Smooth muscle cell (in vitro differentiated cells): ENCODE results near the gene PRRT3. TPM values are rescaled to one million over a fixed set of nuclear protein-coding genes. Genes with fewer than 3 reads are reported as not detected.

Experiments
- DNase-seq: peaks from one replicate; lab custom pipeline; 2025; ENCODE audit not compliant: unreplicated experiment; lab: John Stamatoyannopoulos, UW
- H2AFZ ChIP-seq: fragments of 200-600 bp; sonication (generic); 2 replicates; pipeline ENCODE4 v1.6.0; 2016; ENCODE audit warnings: antibody characterized with exemption, low read depth, mild to moderate bottlenecking
- H3F3A ChIP-seq: fragments of 200-600 bp; sonication (generic); 2 replicates; pipeline ENCODE4 v1.6.0; 2017; ENCODE audit warnings: antibody characterized with exemption, low read depth
- H3K27ac ChIP-seq: fragments of 200-600 bp; sonication (generic); 2 replicates; pipeline ENCODE4 v1.5.1; 2016; ENCODE audit warnings: low read depth, mild to moderate bottlenecking
- H3K27me3 ChIP-seq: fragments of 200-600 bp; sonication (generic); 2 replicates; pipeline ENCODE4 v1.6.1; 2016; ENCODE audit warnings: low read depth, mild to moderate bottlenecking
- H3K36me3 ChIP-seq: fragments of 200-600 bp; sonication (generic); 2 replicates; pipeline ENCODE4 v1.5.1; 2016; ENCODE audit warnings: low read depth
- H3K4me1 ChIP-seq: fragments of 200-600 bp; sonication (generic); 2 replicates; pipeline ENCODE4 v1.5.1; 2016; ENCODE audit warnings: low read depth
- H3K4me2 ChIP-seq: fragments of 200-600 bp; sonication (generic); 2 replicates; pipeline ENCODE4 v1.6.0; 2016; ENCODE audit warnings: mild to moderate bottlenecking
- H3K4me3 ChIP-seq: fragments of 200-600 bp; sonication (generic); 2 replicates; pipeline ENCODE4 v1.5.1; 2016; ENCODE audit warnings: mild to moderate bottlenecking
- H3K79me2 ChIP-seq: fragments of 200-600 bp; sonication (generic); 2 replicates; pipeline ENCODE4 v1.6.0; 2016; ENCODE audit warnings: low read depth, mild to moderate bottlenecking
- H3K9ac ChIP-seq: fragments of 200-600 bp; sonication (generic); 2 replicates; pipeline ENCODE4 v1.6.0; 2016; ENCODE audit warnings: low read depth
- H3K9me3 ChIP-seq: fragments of 200-600 bp; sonication (generic); replicated peaks from 2 replicates; pipeline ENCODE4 v1.5.1; 2016; ENCODE audit warnings: low read depth
- H4K20me1 ChIP-seq: fragments of 200-600 bp; sonication (generic); 2 replicates; pipeline ENCODE4 v1.6.0; 2016; ENCODE audit warnings: low read depth
- CTCF ChIP-seq: fragments of 200-600 bp; sonication (generic); IDR thresholded peaks from 2 replicates; pipeline ENCODE4 v1.5.1; 2017; ENCODE audit warnings: borderline replicate concordance, mild to moderate bottlenecking, antibody characterized with exemption; ENCODE audit not compliant: insufficient read depth, poor library complexity, severe bottlenecking
- WGBS: methylation state at CpG from one replicate; pipeline ENCODE4 v1.1.7; 2016; ENCODE audit warnings: low lambda C conversion rate; 5-methylcytosine and 5-hydroxymethylcytosine counted together
- polyA plus RNA-seq: library from polyadenylated mRNA; unstranded; fragments of >200 nt; fragmentation: Nextera tagmentation; extraction: Ambion mirVana; gene quantifications from 2 replicates; pipeline ENCODE4 v1.2.1, GENCODE V29; 2016
- total RNA-seq: library from RNA; depleted of rRNA; stranded (reverse); fragments of >200 nt; gene quantifications from 2 replicates; pipeline ENCODE4 v1.2.3, GENCODE V29; 2014

PRRT3 gene
- total and polyA plus RNA-seq, 2 experiments from 2014 or later = 1.3 to 2.4 TPM

GRCh38 chr3:9915254-9916141, 36.7 kb downstream of the PRRT3 start:
- Histone ChIP-seq H3K9ac (peak overlapping the region; percentile 31), H3K36me3 (no peaks in the 10 kb centered on the region), H3K27me3 (no peaks in the 10 kb centered on the region), H3F3A (no peaks in the 10 kb centered on the region), H3K4me3 (peak overlapping the region; percentile 62), H3K27ac (peak overlapping the region; percentile 75), H2AFZ (peak overlapping the region; percentile 91), H3K4me1 (peaks cover 16% of the 10 kb centered on the region), H3K4me2 (peak overlapping the region; percentile 91), H4K20me1 (no peaks in the 10 kb centered on the region), H3K79me2 (no peaks in the 10 kb centered on the region), H3K9me3 (no peaks in the 10 kb centered on the region)
- TF ChIP-seq CTCF = peak; percentile 24
- under 1% methylated on average over 74 of the region's 99 CpGs for WGBS
- DNase-seq = peak; percentile 59

GRCh38 chr3:9914559-9915253, 37.5 kb downstream of the PRRT3 start:
- H3K4me3 ChIP-seq = peak overlapping the region; percentile 62
- 42% methylated on average over 14 of the region's 15 CpGs for WGBS
- H3K36me3 ChIP-seq = no peaks in the 10 kb centered on the region
- no peak overlapping the region for H3K27ac ChIP-seq
- H3K4me2 ChIP-seq = peak overlapping the region; percentile 91
- no peak overlapping the region for H2AFZ ChIP-seq
- H3K9me3 ChIP-seq = no peaks in the 10 kb centered on the region
- H3K79me2 ChIP-seq = no peaks in the 10 kb centered on the region
- H4K20me1 ChIP-seq = no peaks in the 10 kb centered on the region
- no peak for TF ChIP-seq CTCF
- H3K4me1 ChIP-seq = peaks cover 16% of the 10 kb centered on the region
- H3K9ac ChIP-seq = peak overlapping the region; percentile 31
- no peak for DNase-seq
- no peaks in the 10 kb centered on the region for H3K27me3 ChIP-seq
- no peaks in the 10 kb centered on the region for H3F3A ChIP-seq

- H3K36me3 ChIP-seq = no peaks in the 10 kb centered on the region
- TF ChIP-seq CTCF = no peak
Measured at GRCh38 chr3:9914011-9914410, 38.2 kb downstream of the PRRT3 start.

More at GRCh38 chr3:9914011-9914410, 38.2 kb downstream of the PRRT3 start:
- Histone ChIP-seq H2AFZ (no peak overlapping the region), H3K9me3 (no peaks in the 10 kb centered on the region), H3K27me3 (no peaks in the 10 kb centered on the region), H3K4me3 (no peak overlapping the region), H3K4me2 (no peak overlapping the region), H3K27ac (no peak overlapping the region), H4K20me1 (no peaks in the 10 kb centered on the region), H3F3A (no peaks in the 10 kb centered on the region), H3K79me2 (no peaks in the 10 kb centered on the region), H3K4me1 (peaks cover 16% of the 10 kb centered on the region), H3K9ac (no peak overlapping the region)
- WGBS = 88% methylated on average over 1 of the region's 1 CpG
- no peak for DNase-seq
